HCT116 (cell line): Measurements from ENCODE around the gene MIA2. TPM values are rescaled to one million over a fixed set of nuclear protein-coding genes. Genes with fewer than 3 reads are reported as not detected.
"Not testable (repeated sequence)": the region's sequence is repeated elsewhere in the genome, so short reads cannot be mapped to it uniquely, and the experiment has no call there.

ENCODE experiments used
- ATAC-seq: fragments of 200-7000 bp; cut with Tn5 transposase; 2 replicates; pipeline ENCODE4 v1.9.1; 2020; ENCODE audit warnings: mild to moderate bottlenecking, moderate library complexity
- BruUV-seq: library from RNA; stranded (reverse); fragments of 400-500 nt; replicated peaks from 2 replicates; lab custom pipeline; 2021; lab: Mats Ljungman, UMichigan
- CTCF ChIA-PET: fragments of 300-600 bp; sonication (Branson Sonifier 250); formaldehyde crosslinking; loops from one replicate; lab custom pipeline; 2021; ENCODE audit warnings: antibody characterized with exemption; lab: Charles Lee
- POLR2A ChIA-PET: fragments of 300-600, 350-600 bp; sonication (Branson Sonifier 250); formaldehyde crosslinking; loops from one replicate; lab custom pipeline; 2021; ENCODE audit warnings: antibody characterized with exemption; lab: Charles Lee
- RAD21 ChIA-PET, 2 experiments: fragments of 300-600 bp; sonication (Branson Sonifier 250); formaldehyde crosslinking; loops; one replicate each; lab custom pipeline; 2023; ENCODE audit warnings: low total read pairs in 2 of 2; ENCODE audit not compliant: uncharacterized antibody in 2 of 2, unreplicated experiment in 2 of 2, low non-redundant PET in 1 of 2; lab: Charles Lee
- DNase-seq: peaks from one replicate; pipeline ENCODE4 v3.0.0-alpha.2; 2010; ENCODE audit warnings: low read depth, low spot score
- H2AFZ ChIP-seq: fragments of 200-600 bp; shearing (Covaris generic), sonication (generic); 2 replicates; pipeline ENCODE4 v1.6.1; 2017; ENCODE audit warnings: low read depth, mixed run types, mixed read lengths, antibody characterized with exemption, low read length; ENCODE audit not compliant: poor library complexity, severe bottlenecking
- H3K27ac ChIP-seq: 2 replicates; pipeline ENCODE4 v1.5.1; 2012; ENCODE audit warnings: low read depth, low read length
- H3K27me3 ChIP-seq: fragments of 200-600 bp; sonication (generic); 2 replicates; pipeline ENCODE4 v1.6.1; 2016; ENCODE audit warnings: mixed run types, low read length, mixed read lengths; ENCODE audit not compliant: insufficient read depth
- H3K36me3 ChIP-seq, 2 experiments: fragments of 200-500 bp in 1 of 2; fragments of 200-600 bp in 1 of 2; sonication (Bioruptor generic) in 1 of 2; sonication (generic) in 1 of 2; 2 replicates each; pipeline versions ENCODE4 v1.5.1 to v1.6.1; 2014 to 2016; ENCODE audit warnings: low read length in 2 of 2, inconsistent platforms in 1 of 2, mixed read lengths in 1 of 2, mixed run types in 1 of 2; ENCODE audit not compliant: insufficient read depth in 2 of 2, control insufficient read depth in 1 of 2
- H3K4me1 ChIP-seq, 2 experiments: fragments of 200-600 bp in 1 of 2; sonication (generic) in 1 of 2; 2 replicates each; pipeline versions ENCODE4 v1.5.1 to v1.6.1; 2012 to 2017; ENCODE audit warnings: low read length in 2 of 2, inconsistent platforms in 1 of 2, mild to moderate bottlenecking in 1 of 2, mixed read lengths in 1 of 2, mixed run types in 1 of 2, moderate library complexity in 1 of 2; ENCODE audit not compliant: insufficient read depth in 2 of 2, control insufficient read depth in 1 of 2
- H3K4me2 ChIP-seq: fragments of 200-600 bp; sonication (generic); 2 replicates; pipeline ENCODE4 v1.6.1; 2017; ENCODE audit warnings: mixed run types, low read length, mixed read lengths
- H3K4me3 ChIP-seq, 2 experiments: fragments of 200-600 bp in 1 of 2; sonication (generic) in 1 of 2; replicated peaks in 1 of 2; 2 replicates each; pipeline ENCODE4 v1.5.1; 2011 to 2016; ENCODE audit warnings: low read length in 2 of 2, control low read depth in 1 of 2, low read depth in 1 of 2, mild to moderate bottlenecking in 1 of 2, mixed read lengths in 1 of 2, mixed run types in 1 of 2
- H3K79me2 ChIP-seq: fragments of 200-600 bp; sonication (generic); 2 replicates; pipeline ENCODE4 v1.6.1; 2017; ENCODE audit warnings: mild to moderate bottlenecking, mixed run types, low read length, moderate library complexity, mixed read lengths; ENCODE audit not compliant: insufficient read depth
- H3K9ac ChIP-seq: fragments of 200-600 bp; sonication (generic); 2 replicates; pipeline ENCODE4 v1.6.1; 2016; ENCODE audit warnings: low read length, mixed read lengths
- H3K9me2 ChIP-seq: fragments of 200-600 bp; sonication (generic), shearing (Covaris generic); 2 replicates; pipeline ENCODE4 v1.6.1; 2017; ENCODE audit warnings: mixed run types, mild to moderate bottlenecking, moderate library complexity; ENCODE audit not compliant: insufficient read depth
- H3K9me3 ChIP-seq, 2 experiments: fragments of 200-500 bp in 1 of 2; fragments of 200-600 bp in 1 of 2; sonication (Bioruptor generic) in 1 of 2; sonication (generic) in 1 of 2; 2 replicates each; pipeline ENCODE4 v1.6.1; 2014 to 2017; ENCODE audit warnings: low read length in 2 of 2, mixed read lengths in 2 of 2, inconsistent platforms in 1 of 2, low read depth in 1 of 2, mild to moderate bottlenecking in 1 of 2, mixed run types in 1 of 2, moderate library complexity in 1 of 2; ENCODE audit not compliant: control insufficient read depth in 1 of 2, insufficient read depth in 1 of 2
- H4K20me1 ChIP-seq: fragments of 200-600 bp; sonication (generic), shearing (Covaris generic); 2 replicates; pipeline ENCODE4 v1.6.1; 2017; ENCODE audit warnings: mixed run types, mild to moderate bottlenecking, moderate library complexity; ENCODE audit not compliant: insufficient read depth
- ATF3 ChIP-seq: IDR thresholded peaks from 2 replicates; pipeline ENCODE4 v1.6.1; 2012
- CBX3 ChIP-seq: IDR thresholded peaks from 2 replicates; pipeline ENCODE4 v1.6.1; 2012; ENCODE audit warnings: low read depth
- CEBPB ChIP-seq: IDR thresholded peaks from 2 replicates; pipeline ENCODE4 v1.6.1; 2012; ENCODE audit warnings: low read depth
- CTCF ChIP-seq, 3 experiments: fragments of 200-600 bp in 1 of 3; sonication (generic) in 1 of 3; IDR thresholded peaks in 2 of 3; conservative IDR thresholded peaks in 1 of 3; 2 replicates each; pipeline ENCODE4 v1.5.1; 2012 to 2017; ENCODE audit warnings: low read depth in 2 of 3, low read length in 2 of 3, antibody characterized with exemption in 1 of 3, borderline replicate concordance in 1 of 3, control low read depth in 1 of 3, mild to moderate bottlenecking in 1 of 3, mixed read lengths in 1 of 3, mixed run types in 1 of 3, moderate library complexity in 1 of 3; ENCODE audit not compliant: insufficient read depth in 1 of 3
- EGR1 ChIP-seq: IDR thresholded peaks from 2 replicates; pipeline ENCODE4 v1.6.1; 2012; ENCODE audit warnings: low read depth
- ELF1 ChIP-seq: IDR thresholded peaks from 2 replicates; pipeline ENCODE4 v1.6.1; 2012; ENCODE audit warnings: low read depth, borderline replicate concordance
- EZH2phosphoT487 ChIP-seq: fragments of 200-600 bp; IDR thresholded peaks from 2 replicates; pipeline ENCODE4 v1.6.1; 2018; ENCODE audit warnings: antibody characterized with exemption, borderline replicate concordance
- FOSL1 ChIP-seq: IDR thresholded peaks from 2 replicates; pipeline ENCODE4 v1.6.1; 2012; ENCODE audit warnings: low read depth
- MAX ChIP-seq: IDR thresholded peaks from 2 replicates; pipeline ENCODE4 v1.6.1; 2012
- POLR2A ChIP-seq: IDR thresholded peaks from 2 replicates; pipeline ENCODE4 v1.7.0; 2011; ENCODE audit warnings: borderline replicate concordance; ENCODE audit not compliant: insufficient read depth, insufficient read length; ENCODE audit errors: extremely low read depth
- POLR2AphosphoS5 ChIP-seq: IDR thresholded peaks from 2 replicates; pipeline ENCODE4 v1.6.1; 2011; ENCODE audit warnings: mild to moderate bottlenecking, low read depth, low read length, moderate library complexity
- RAD21 ChIP-seq: IDR thresholded peaks from 2 replicates; pipeline ENCODE4 v1.6.1; 2012; ENCODE audit warnings: low read depth, mild to moderate bottlenecking
- REST ChIP-seq: IDR thresholded peaks from 2 replicates; pipeline ENCODE4 v1.6.1; 2012; ENCODE audit warnings: low read depth
- SIN3A ChIP-seq: IDR thresholded peaks from 2 replicates; pipeline ENCODE4 v1.6.1; 2012; ENCODE audit warnings: low read depth
- SRF ChIP-seq: IDR thresholded peaks from 2 replicates; pipeline ENCODE4 v1.6.1; 2012; ENCODE audit warnings: low read depth
- TCF7L2 ChIP-seq: IDR thresholded peaks from 2 replicates; pipeline ENCODE4 v1.7.0; 2011; ENCODE audit warnings: borderline replicate concordance, inconsistent platforms; ENCODE audit not compliant: insufficient read depth, insufficient read length; ENCODE audit errors: extremely low read depth
- YY1 ChIP-seq: IDR thresholded peaks from 2 replicates; pipeline ENCODE4 v1.6.1; 2011; ENCODE audit warnings: low read length, low read depth, moderate library complexity, mild to moderate bottlenecking; ENCODE audit not compliant: insufficient replicate concordance; ENCODE audit errors: extremely low read depth
- ZFX ChIP-seq: fragments of 450-650 bp; IDR thresholded peaks from 2 replicates; pipeline ENCODE4 v1.6.1; 2017
- ZNF274 ChIP-seq: fragments of 200-500 bp; sonication (Bioruptor generic); IDR thresholded peaks from 2 replicates; pipeline ENCODE4 v1.6.1; 2014; ENCODE audit warnings: mild to moderate bottlenecking, low read depth, low read length, inconsistent platforms
- intact Hi-C: fragments of 100-400 bp; cut with micrococcal nuclease; formaldehyde crosslinking; loops from 2 replicates; pipeline ENCODE4 v1.10.0; 2022
- total RNA-seq: library from RNA; stranded (reverse); gene quantifications from one replicate; pipeline ENCODE4 v1.2.1, GENCODE V29; 2021; ENCODE audit not compliant: unreplicated experiment

The MIA2 gene
- total RNA-seq, 1 experiment from 2014 or later: 31.1 TPM

GRCh38 chr14:39360316-39360715 lies 126.6 kb downstream of the MIA2 start:
- no peak overlapping the region for H3K4me2 ChIP-seq
- BruUV-seq: no TSS peak
- no peaks in the 10 kb centered on the region for H3K9me3 ChIP-seq
- no peak overlapping the region for H3K9ac ChIP-seq
- H3K79me2 ChIP-seq: no peaks in the 10 kb centered on the region
- intact Hi-C loops: no loop called here
- H3K27me3 ChIP-seq: no peaks in the 10 kb centered on the region
- ATAC-seq (no peak), DNase-seq (no peak)
- H3K36me3 ChIP-seq: 0 out of 4 replicates have a peak, but pooled peaks cover 0 to 3% of the 10 kb centered on the region in 2 experiments
- no peak overlapping the region for H2AFZ ChIP-seq
- ChIA-PET RAD21 (no interaction called here), POLR2A (no interaction called here), CTCF (no interaction called here)
- no peaks in the 10 kb centered on the region for H4K20me1 ChIP-seq
- no peaks in the 10 kb centered on the region for H3K4me1 ChIP-seq
- no peaks in the 10 kb centered on the region for H3K9me2 ChIP-seq
- H3K27ac ChIP-seq: no peak overlapping the region
- TF ChIP-seq REST: no peak
- no peak for TF ChIP-seq SIN3A
- TF ChIP-seq SRF: no peak
- TF ChIP-seq ZFX: no peak
- no peak for TF ChIP-seq ELF1
- no peak for TF ChIP-seq CEBPB
- no peak for TF ChIP-seq EZH2phosphoT487
- no peak for TF ChIP-seq CBX3
- TF ChIP-seq POLR2A: no peak
- TF ChIP-seq RAD21: no peak
- no peak for TF ChIP-seq TCF7L2
- no peak for TF ChIP-seq EGR1
- no peak for TF ChIP-seq ZNF274
- TF ChIP-seq ATF3: no peak
- TF ChIP-seq YY1: no peak
- TF ChIP-seq POLR2AphosphoS5: no peak
- TF ChIP-seq CTCF (IDR thresholded peaks at IDR 0.05 in 2 of 3, conservative IDR thresholded peaks at IDR 0.05 in 1 of 3; ENCODE audit: borderline replicate concordance in 1 of 3, insufficient read depth in 1 of 3, low read depth in 2 of 3, low read length in 2 of 3): no peak
- no peak for TF ChIP-seq MAX
- TF ChIP-seq FOSL1: no peak
- H3K4me3 ChIP-seq: no peak overlapping the region

GRCh38 chr14:39361556-39361955 lies 127.8 kb downstream of the MIA2 start:
- RAD21 ChIA-PET, POLR2A ChIA-PET, H3K27ac ChIP-seq, H4K20me1 ChIP-seq, H3K79me2 ChIP-seq, H3K36me3 ChIP-seq, H3K9me2 ChIP-seq, BruUV-seq, DNase-seq, H3K27me3 ChIP-seq, H2AFZ ChIP-seq, H3K4me2 ChIP-seq, CTCF ChIA-PET, H3K4me1 ChIP-seq, H3K9me3 ChIP-seq, H3K4me3 ChIP-seq, intact Hi-C loops, H3K9ac ChIP-seq, ATAC-seq: not testable (repeated sequence)
